Endothelial cell of umbilical vein (primary cell): Measurements from ENCODE around the gene COLEC11.

Experiments
- CTCF ChIP-seq, 2 donors: IDR thresholded peaks; 1 replicate in 1 of 2; 2 replicates in 1 of 2; pipeline ENCODE4 v1.5.1; 2011; ENCODE audit warnings: low read length in 2 of 2, mild to moderate bottlenecking in 2 of 2, moderate library complexity in 2 of 2, control low read depth in 1 of 2, inconsistent platforms in 1 of 2, low read depth in 1 of 2; ENCODE audit not compliant: insufficient read depth in 1 of 2; ENCODE audit errors: extremely low read depth in 1 of 2
- EZH2 ChIP-seq: IDR thresholded peaks from 2 replicates; pipeline ENCODE4 v1.6.1; 2012; ENCODE audit warnings: borderline replicate concordance, low read depth, mild to moderate bottlenecking, moderate library complexity, low read length, inconsistent platforms; ENCODE audit not compliant: severe bottlenecking
- FOS ChIP-seq: IDR thresholded peaks from 2 replicates; pipeline ENCODE4 v1.6.1; 2011; ENCODE audit warnings: mild to moderate bottlenecking, low read length, moderate library complexity, borderline replicate concordance; ENCODE audit not compliant: insufficient read depth
- MAX ChIP-seq: IDR thresholded peaks from 2 replicates; pipeline ENCODE4 v1.6.1; 2011; ENCODE audit not compliant: insufficient read depth, insufficient read length
- POLR2A ChIP-seq: IDR thresholded peaks from 2 replicates; pipeline ENCODE4 v1.6.1; 2012; ENCODE audit warnings: low read depth, mild to moderate bottlenecking, control low read depth, low read length

- TF ChIP-seq CTCF (IDR thresholded peaks at IDR 0.05; ENCODE audit: extremely low read depth in 1 of 2, insufficient read depth in 1 of 2, low read depth in 1 of 2, low read length in 2 of 2) (peak in 1 of 2 donors; percentile 15), MAX (no peak), FOS (no peak), POLR2A (no peak), EZH2 (no peak)
Measured at GRCh38 chr2:3628800-3629199, 33.9 kb downstream of the COLEC11 start.
